SHP77 (cell line): Measurements from ENCODE around the gene NLRP1.
A peak's percentile ranks its signal among the peaks of the same experiment; 100 is the strongest.

Experiments
- DNase-seq, 2 experiments: peaks; one replicate each; lab custom pipeline; 2025; lab: John Stamatoyannopoulos, UW

The NLRP1 gene

GRCh38 chr17:5516060-5516792 is 68.1 kb downstream of the NLRP1 start:
- DNase-seq: no peak

GRCh38 chr17:5514976-5515375 is 69.3 kb downstream of the NLRP1 start:
- DNase-seq: no peak

GRCh38 chr17:5513628-5514027 is 70.7 kb downstream of the NLRP1 start:
- no peak for DNase-seq

- DNase-seq: no peak
Measured at GRCh38 chr17:5511401-5512225, 72.7 kb downstream of the NLRP1 start.

- no peak for DNase-seq
Measured at GRCh38 chr17:5510771-5511170, 73.5 kb downstream of the NLRP1 start.

- no peak for DNase-seq
Measured at GRCh38 chr17:5509482-5509881, 74.8 kb downstream of the NLRP1 start.

GRCh38 chr17:5508810-5509209 is 75.5 kb downstream of the NLRP1 start:
- DNase-seq: peak; percentile 7 to 17

GRCh38 chr17:5506307-5506706 is 78.0 kb downstream of the NLRP1 start:
- peak in 1 of 2 experiments; percentile 4 for DNase-seq

- DNase-seq: no peak
Measured at GRCh38 chr17:5502552-5502951, 81.8 kb downstream of the NLRP1 start.

GRCh38 chr17:5501685-5502084 is 82.6 kb downstream of the NLRP1 start:
- DNase-seq: no peak

- DNase-seq: peak; percentile 81 to 95
Measured at GRCh38 chr17:5500589-5501391, 83.5 kb downstream of the NLRP1 start.

GRCh38 chr17:5500247-5500588 is 84.1 kb downstream of the NLRP1 start:
- DNase-seq: no peak

GRCh38 chr17:5499476-5500231 is 84.7 kb downstream of the NLRP1 start:
- peak in 1 of 2 experiments; percentile 17 for DNase-seq

- DNase-seq: no peak
Measured at GRCh38 chr17:5492970-5493369, 91.3 kb downstream of the NLRP1 start.

- no peak for DNase-seq
Measured at GRCh38 chr17:5488752-5489151, 95.6 kb downstream of the NLRP1 start.

GRCh38 chr17:5486206-5487124 is 97.8 kb downstream of the NLRP1 start, which contains the start of gene MIS12:
MIS12 (plus strand) TSS chr17:5486566; CDS start chr17:5488863, 2,297 bp downstream.
- peak; percentile 99 to 100 for DNase-seq

- peak in 1 of 2 experiments; percentile 44 for DNase-seq
Measured at GRCh38 chr17:5485270-5486205, 98.8 kb downstream of the NLRP1 start, which contains the start of gene DERL2. DERL2 (minus strand) TSS chr17:5486178; CDS start chr17:5486161, 17 bp downstream.

GRCh38 chr17:5481451-5481850 is 102.9 kb downstream of the NLRP1 start:
- DNase-seq: no peak

- DNase-seq: no peak
Measured at GRCh38 chr17:5480962-5481361, 103.3 kb downstream of the NLRP1 start.
